Retinal pigment epithelial cell (primary cell): Measurements from ENCODE around the gene SNRPA.

Experiments
- DNase-seq: peaks from one replicate; pipeline ENCODE4 v3.0.0-alpha.2; 2010; ENCODE audit warnings: low read depth
- H3K4me3 ChIP-seq: 2 replicates; pipeline ENCODE4 v1.5.1; 2011; ENCODE audit warnings: mild to moderate bottlenecking, low read length, control low read depth, moderate library complexity
- TF ChIP-seq, protein P1 (sequence below): conservative IDR thresholded peaks from 2 replicates; pipeline ENCODE4 v1.5.1; 2011; ENCODE audit warnings: low read depth, low read length, control low read depth, inconsistent platforms

Gene SNRPA

DNA sequence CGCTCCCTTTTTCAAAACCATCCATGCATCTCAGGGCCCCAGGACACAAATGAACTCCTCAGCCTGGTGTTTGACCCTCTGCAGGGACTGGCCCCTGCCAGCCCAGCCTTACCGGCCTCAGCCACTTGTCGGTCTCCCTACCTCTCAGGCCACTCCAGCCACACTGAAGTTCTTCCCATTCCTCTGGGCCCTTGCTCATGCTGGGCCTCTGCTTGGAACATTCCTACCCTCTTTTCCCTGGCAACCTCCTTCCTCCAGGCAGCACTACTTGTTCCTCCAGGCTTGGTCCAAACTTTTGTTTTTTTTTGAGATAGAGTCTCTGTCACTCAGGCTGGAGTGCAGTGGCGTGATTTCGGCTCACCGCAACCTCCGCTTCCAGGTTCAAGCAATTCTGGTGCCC is 40.3 kb downstream of the SNRPA start:
- H3K4me3 ChIP-seq, result no peak overlapping the region
- TF ChIP-seq, protein P1, sequence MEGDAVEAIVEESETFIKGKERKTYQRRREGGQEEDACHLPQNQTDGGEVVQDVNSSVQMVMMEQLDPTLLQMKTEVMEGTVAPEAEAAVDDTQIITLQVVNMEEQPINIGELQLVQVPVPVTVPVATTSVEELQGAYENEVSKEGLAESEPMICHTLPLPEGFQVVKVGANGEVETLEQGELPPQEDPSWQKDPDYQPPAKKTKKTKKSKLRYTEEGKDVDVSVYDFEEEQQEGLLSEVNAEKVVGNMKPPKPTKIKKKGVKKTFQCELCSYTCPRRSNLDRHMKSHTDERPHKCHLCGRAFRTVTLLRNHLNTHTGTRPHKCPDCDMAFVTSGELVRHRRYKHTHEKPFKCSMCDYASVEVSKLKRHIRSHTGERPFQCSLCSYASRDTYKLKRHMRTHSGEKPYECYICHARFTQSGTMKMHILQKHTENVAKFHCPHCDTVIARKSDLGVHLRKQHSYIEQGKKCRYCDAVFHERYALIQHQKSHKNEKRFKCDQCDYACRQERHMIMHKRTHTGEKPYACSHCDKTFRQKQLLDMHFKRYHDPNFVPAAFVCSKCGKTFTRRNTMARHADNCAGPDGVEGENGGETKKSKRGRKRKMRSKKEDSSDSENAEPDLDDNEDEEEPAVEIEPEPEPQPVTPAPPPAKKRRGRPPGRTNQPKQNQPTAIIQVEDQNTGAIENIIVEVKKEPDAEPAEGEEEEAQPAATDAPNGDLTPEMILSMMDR, result no peak
- DNase-seq, result no peak

- TF ChIP-seq, protein P1, result no peak
- no peak for DNase-seq
- no peak overlapping the region for H3K4me3 ChIP-seq
These were observed 41.0 kb downstream of the SNRPA start for GRCh38 chr19:40791996-40792395.

- TF ChIP-seq, protein P1, result no peak
- no peak overlapping the region for H3K4me3 ChIP-seq
- no peak for DNase-seq
These were observed 46.4 kb downstream of the SNRPA start for GRCh38 chr19:40797166-40797962.

GRCh38 chr19:40797963-40798682 is 47.1 kb downstream of the SNRPA start:
- DNase-seq, result no peak
- peak overlapping the region; percentile 69 for H3K4me3 ChIP-seq
- TF ChIP-seq, protein P1, result peak; percentile 49

DNA sequence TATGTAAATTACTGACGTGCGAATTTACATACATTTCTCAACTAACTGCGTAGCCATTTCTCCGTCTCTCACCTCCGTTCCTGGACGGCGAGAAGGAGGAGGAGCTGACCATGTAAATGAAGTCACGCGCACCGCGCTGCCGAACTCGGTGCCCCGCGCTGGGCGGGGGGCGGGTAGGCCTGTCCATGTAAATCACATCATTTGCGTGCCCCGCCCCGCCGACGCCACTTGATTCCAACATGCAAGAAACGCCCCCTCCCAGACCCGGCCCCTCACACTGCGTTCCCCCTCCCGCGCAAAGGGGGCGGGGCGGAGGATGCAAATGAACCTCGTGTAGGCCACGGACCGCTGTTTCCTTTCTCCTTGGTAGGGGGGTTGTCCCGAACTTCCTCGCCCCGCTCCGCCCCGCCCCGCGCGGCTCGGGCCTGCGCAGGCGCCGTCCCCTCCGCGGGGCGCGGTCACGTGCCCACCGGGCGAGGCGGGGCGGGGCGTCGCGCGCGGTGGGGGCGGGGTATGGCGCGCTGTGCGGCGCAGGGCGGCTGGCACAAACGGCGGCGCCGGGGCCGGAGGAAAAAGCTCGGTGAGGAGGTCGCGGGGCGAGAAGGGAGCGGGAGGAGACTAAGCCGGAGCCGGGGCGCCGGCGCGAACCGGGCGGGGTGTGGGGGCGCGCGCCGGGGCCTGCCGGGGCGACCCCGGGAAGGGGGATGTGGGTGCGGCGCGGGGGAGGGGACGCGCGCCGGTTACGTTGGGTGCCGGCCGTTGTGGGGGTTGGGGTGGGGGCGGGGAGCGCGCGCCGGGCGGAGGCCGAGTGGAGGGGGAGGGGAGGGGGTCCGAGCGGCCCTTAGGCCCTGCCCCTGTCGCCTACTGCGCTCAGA is 47.9 kb downstream of the SNRPA start, which contains the start of gene EGLN2:
TSS of gene EGLN2 (plus strand) at position 509 of the 875 bp plus-strand sequence. CDS start 1,382 bp downstream, outside the sequence.
- peak within 1 kb of the TSS; percentile 86 for H3K4me3 ChIP-seq
- TF ChIP-seq, protein P1, result no peak
- DNase-seq, result peak; percentile 99

GRCh38 chr19:40799558-40800338 is 48.7 kb downstream of the SNRPA start:
- TF ChIP-seq, protein P1, result no peak
- H3K4me3 ChIP-seq, result peak overlapping the region; percentile 86
- DNase-seq, result no peak
